ENCODE results near the gene PSRC1. TPM values are rescaled to one million over a fixed set of nuclear protein-coding genes. Genes with fewer than 3 reads are reported as not detected.

Gene PSRC1
- total and polyA plus RNA-seq, 2 experiments from 2014 or later: 55.0 to 61.1 TPM

DNA sequence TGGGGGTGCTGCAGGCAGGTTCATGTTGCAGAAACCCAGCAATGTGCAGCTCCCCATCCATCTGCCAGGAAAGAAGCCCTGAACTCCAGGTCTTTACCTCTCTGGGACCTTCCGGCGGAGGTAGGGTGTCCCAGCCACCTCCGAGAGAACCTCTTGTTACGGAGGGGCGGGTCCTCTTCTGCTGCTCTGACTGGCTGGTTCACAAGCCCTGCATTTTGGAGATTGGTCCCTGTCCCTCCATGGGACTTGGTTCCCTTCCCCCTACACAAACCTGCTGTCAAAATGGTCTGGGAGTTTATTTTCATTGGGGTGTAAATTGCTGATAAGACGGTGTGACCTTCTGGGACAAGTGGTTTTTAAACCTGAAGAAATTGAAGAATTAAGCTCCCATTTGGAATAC, 41.6 kb downstream of the PSRC1 start:
- H3K4me1 Mint-ChIP-seq: peaks cover 53% of the 10 kb centered on the region
- H3K4me1 ChIP-seq (ENCODE audit: insufficient read depth): peaks cover 54% of the 10 kb centered on the region
- peak; percentile 24 for ATAC-seq

More for the DNA sequence above, 41.6 kb downstream of the PSRC1 start:
- peak overlapping the region; percentile 77 for H3K4me2 ChIP-seq
- TF ChIP-seq STAT1 (IDR thresholded peaks at IDR 0.05; ENCODE audit: unreplicated experiment) (no peak), ZNF331 (CRISPR knock-in tag; IDR thresholded peaks at IDR 0.05; ENCODE audit: low read depth) (no peak), EZH2phosphoT487 (IDR thresholded peaks at IDR 0.05; ENCODE audit: unreplicated experiment) (no peak), NANOG (IDR thresholded peaks at IDR 0.05; ENCODE audit: borderline replicate concordance) (no peak), ETS1 (IDR thresholded peaks at IDR 0.05) (no peak), EZH2 (IDR thresholded peaks at IDR 0.05; ENCODE audit: low read depth, unreplicated experiment) (no peak), POLR2AphosphoS5 (IDR thresholded peaks at IDR 0.05; ENCODE audit: low read depth) (no peak), ZNF462 (CRISPR knock-in tag; IDR thresholded peaks at IDR 0.05) (no peak), CREB1 (CRISPR knock-in tag; IDR thresholded peaks at IDR 0.05; ENCODE audit: low read depth) (no peak)
- TF ChIP-seq, protein P1, sequence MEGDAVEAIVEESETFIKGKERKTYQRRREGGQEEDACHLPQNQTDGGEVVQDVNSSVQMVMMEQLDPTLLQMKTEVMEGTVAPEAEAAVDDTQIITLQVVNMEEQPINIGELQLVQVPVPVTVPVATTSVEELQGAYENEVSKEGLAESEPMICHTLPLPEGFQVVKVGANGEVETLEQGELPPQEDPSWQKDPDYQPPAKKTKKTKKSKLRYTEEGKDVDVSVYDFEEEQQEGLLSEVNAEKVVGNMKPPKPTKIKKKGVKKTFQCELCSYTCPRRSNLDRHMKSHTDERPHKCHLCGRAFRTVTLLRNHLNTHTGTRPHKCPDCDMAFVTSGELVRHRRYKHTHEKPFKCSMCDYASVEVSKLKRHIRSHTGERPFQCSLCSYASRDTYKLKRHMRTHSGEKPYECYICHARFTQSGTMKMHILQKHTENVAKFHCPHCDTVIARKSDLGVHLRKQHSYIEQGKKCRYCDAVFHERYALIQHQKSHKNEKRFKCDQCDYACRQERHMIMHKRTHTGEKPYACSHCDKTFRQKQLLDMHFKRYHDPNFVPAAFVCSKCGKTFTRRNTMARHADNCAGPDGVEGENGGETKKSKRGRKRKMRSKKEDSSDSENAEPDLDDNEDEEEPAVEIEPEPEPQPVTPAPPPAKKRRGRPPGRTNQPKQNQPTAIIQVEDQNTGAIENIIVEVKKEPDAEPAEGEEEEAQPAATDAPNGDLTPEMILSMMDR (conservative IDR thresholded peaks at IDR 0.05; ENCODE audit: low read depth in 2 of 2): no peak
- TF ChIP-seq, protein P2, sequence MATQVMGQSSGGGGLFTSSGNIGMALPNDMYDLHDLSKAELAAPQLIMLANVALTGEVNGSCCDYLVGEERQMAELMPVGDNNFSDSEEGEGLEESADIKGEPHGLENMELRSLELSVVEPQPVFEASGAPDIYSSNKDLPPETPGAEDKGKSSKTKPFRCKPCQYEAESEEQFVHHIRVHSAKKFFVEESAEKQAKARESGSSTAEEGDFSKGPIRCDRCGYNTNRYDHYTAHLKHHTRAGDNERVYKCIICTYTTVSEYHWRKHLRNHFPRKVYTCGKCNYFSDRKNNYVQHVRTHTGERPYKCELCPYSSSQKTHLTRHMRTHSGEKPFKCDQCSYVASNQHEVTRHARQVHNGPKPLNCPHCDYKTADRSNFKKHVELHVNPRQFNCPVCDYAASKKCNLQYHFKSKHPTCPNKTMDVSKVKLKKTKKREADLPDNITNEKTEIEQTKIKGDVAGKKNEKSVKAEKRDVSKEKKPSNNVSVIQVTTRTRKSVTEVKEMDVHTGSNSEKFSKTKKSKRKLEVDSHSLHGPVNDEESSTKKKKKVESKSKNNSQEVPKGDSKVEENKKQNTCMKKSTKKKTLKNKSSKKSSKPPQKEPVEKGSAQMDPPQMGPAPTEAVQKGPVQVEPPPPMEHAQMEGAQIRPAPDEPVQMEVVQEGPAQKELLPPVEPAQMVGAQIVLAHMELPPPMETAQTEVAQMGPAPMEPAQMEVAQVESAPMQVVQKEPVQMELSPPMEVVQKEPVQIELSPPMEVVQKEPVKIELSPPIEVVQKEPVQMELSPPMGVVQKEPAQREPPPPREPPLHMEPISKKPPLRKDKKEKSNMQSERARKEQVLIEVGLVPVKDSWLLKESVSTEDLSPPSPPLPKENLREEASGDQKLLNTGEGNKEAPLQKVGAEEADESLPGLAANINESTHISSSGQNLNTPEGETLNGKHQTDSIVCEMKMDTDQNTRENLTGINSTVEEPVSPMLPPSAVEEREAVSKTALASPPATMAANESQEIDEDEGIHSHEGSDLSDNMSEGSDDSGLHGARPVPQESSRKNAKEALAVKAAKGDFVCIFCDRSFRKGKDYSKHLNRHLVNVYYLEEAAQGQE (IDR thresholded peaks at IDR 0.05; ENCODE audit: unreplicated experiment): no peak
- Mint-ChIP-seq H3K27ac (no peak overlapping the region; the same call in 1 of the 2 replicates), H3K36me3 (ENCODE audit: low read depth) (peaks cover 27% of the 10 kb centered on the region), H3K27me3 (ENCODE audit: insufficient read depth, low read depth, poor library complexity) (peaks cover 20% of the 10 kb centered on the region), H3K4me3 (no peak overlapping the region), H3K9me3 (no peaks in the 10 kb centered on the region; the same call in 1 of the 3 replicates)
- no peak overlapping the region for H2AFZ ChIP-seq
- H3F3A ChIP-seq (replicated peaks; ENCODE audit: low read depth): peaks cover 32% of the 10 kb centered on the region
- peaks cover 17% of the 10 kb centered on the region for H3K36me3 ChIP-seq (ENCODE audit: insufficient read depth)
- no peaks in the 10 kb centered on the region for H4K20me1 ChIP-seq (replicated peaks; ENCODE audit: insufficient read depth)
- H3K4me3 ChIP-seq: no peak overlapping the region; the same call in 1 of the 2 replicates
- no peaks in the 10 kb centered on the region for H3K27me3 ChIP-seq (ENCODE audit: insufficient read depth)
- no peak overlapping the region for H3K27ac ChIP-seq (ENCODE audit: low read depth)
- peak; percentile 58 for DNase-seq (ENCODE audit: low spot score)
- H3K9me2 ChIP-seq (ENCODE audit: insufficient read depth): no peaks in the 10 kb centered on the region
- no peaks in the 10 kb centered on the region for H3K79me2 ChIP-seq (replicated peaks; ENCODE audit: insufficient read depth)

Measured in GM23338 (cell line).